Measurements from ENCODE around the gene CDH23. TPM values are rescaled to one million over a fixed set of nuclear protein-coding genes. Genes with fewer than 3 reads are reported as not detected.

Gene CDH23
- total RNA-seq, 1 experiment from 2014 or later, result not detected

DNA sequence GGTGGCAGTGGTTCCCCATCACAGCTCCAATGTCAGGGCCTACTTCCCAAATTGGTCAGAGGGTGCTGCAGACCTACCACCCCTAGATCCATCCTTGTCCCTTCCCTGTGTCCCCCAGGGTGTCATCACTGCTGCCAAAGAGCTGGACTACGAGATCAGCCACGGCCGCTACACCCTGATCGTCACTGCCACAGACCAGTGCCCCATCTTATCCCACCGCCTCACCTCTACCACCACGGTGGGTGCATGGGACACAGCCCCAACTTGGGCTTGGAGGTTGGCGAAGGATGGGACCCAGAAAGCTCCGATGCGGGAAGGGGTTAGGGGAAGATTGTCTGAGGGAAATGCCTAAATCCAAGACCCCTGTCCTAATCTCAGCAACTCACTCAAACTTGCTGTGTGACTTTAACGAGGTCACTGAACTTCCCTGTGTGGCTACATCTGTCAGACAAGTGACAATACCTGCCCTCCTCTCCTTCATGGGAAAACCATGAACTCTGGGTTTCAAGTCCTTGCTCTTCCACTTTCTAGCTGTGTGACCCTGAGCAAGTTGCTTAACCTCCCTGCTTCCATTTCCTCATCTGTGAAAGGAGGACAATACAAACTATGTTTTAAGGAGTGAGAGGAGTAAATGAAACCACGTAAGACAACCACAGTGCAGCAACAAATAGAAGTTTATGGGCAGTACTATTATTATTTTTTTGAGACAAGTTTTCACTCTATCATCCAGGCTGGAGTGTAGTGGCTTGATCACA lies 381.5 kb downstream of the CDH23 start:
- intact Hi-C loops (cut with micrococcal nuclease), result no loop called here
- H3K9me3 ChIP-seq (ENCODE audit: low read length), result no peaks in the 10 kb centered on the region
- ATAC-seq (no peak), DNase-seq (no peak)
- no peak for TF ChIP-seq EZH2 (IDR thresholded peaks at IDR 0.05; ENCODE audit: low read length, unreplicated experiment)
- TF ChIP-seq, protein P1, sequence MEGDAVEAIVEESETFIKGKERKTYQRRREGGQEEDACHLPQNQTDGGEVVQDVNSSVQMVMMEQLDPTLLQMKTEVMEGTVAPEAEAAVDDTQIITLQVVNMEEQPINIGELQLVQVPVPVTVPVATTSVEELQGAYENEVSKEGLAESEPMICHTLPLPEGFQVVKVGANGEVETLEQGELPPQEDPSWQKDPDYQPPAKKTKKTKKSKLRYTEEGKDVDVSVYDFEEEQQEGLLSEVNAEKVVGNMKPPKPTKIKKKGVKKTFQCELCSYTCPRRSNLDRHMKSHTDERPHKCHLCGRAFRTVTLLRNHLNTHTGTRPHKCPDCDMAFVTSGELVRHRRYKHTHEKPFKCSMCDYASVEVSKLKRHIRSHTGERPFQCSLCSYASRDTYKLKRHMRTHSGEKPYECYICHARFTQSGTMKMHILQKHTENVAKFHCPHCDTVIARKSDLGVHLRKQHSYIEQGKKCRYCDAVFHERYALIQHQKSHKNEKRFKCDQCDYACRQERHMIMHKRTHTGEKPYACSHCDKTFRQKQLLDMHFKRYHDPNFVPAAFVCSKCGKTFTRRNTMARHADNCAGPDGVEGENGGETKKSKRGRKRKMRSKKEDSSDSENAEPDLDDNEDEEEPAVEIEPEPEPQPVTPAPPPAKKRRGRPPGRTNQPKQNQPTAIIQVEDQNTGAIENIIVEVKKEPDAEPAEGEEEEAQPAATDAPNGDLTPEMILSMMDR (conservative IDR thresholded peaks at IDR 0.05; ENCODE audit: low read depth, low read length), result no peak
- no peak for TF ChIP-seq EZH2phosphoT487 (IDR thresholded peaks at IDR 0.05; ENCODE audit: borderline replicate concordance, low read length)
- no TSS peak for BruUV-seq (replicated peaks)
- no peaks in the 10 kb centered on the region for H3K36me3 ChIP-seq (ENCODE audit: low read depth, low read length)
- CTCF ChIA-PET, result interaction anchor here (1.0 kb wide), 1 partner anchor 70 kb away, joined by 3 read pairs; no protein-coding TSS in a partner anchor
- no peak overlapping the region for H3K27ac ChIP-seq (ENCODE audit: low read length)
- H3K27me3 ChIP-seq (ENCODE audit: low read length), result no peaks in the 10 kb centered on the region
- H3K4me3 ChIP-seq (ENCODE audit: low read length), result no peak overlapping the region
- no peaks in the 10 kb centered on the region for H3K79me2 ChIP-seq (ENCODE audit: low read length)
- no peaks in the 10 kb centered on the region for H3K9me2 ChIP-seq (replicated peaks; ENCODE audit: low read length)
- no peak overlapping the region for H3K4me2 ChIP-seq (ENCODE audit: low read length)
- no peaks in the 10 kb centered on the region for H4K20me1 ChIP-seq (ENCODE audit: low read length)
- no peak overlapping the region for H2AFZ ChIP-seq (ENCODE audit: low read length)
- POLR2A ChIA-PET (ENCODE audit: unreplicated experiment), result no interaction called here
- H3K4me1 ChIP-seq (ENCODE audit: insufficient read depth, low read length), result peaks cover 5% of the 10 kb centered on the region; the same call in 1 of the 2 replicates
- H3K9ac ChIP-seq (ENCODE audit: low read length), result no peak overlapping the region
- no peaks in the 10 kb centered on the region for H3F3A ChIP-seq (ENCODE audit: low read length, unreplicated experiment)

DNA sequence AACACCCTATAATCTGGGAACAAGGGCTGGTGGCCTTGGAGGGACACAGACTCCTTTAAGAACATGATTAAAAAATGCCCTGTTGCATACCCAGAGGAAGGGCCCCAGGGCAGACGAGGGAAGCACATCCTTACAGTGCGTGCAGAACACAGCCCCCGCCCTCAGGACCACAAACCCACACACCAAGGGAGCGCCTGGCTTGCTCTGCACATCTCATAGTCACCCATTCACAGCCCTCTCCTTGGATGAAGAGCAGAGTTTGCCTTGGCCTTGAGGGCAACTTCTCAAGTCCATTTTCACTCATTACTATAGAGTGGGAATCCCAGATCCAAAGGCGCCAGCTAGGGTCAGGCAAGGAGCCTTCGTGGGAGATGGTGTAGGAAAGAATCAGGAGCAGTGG lies 382.9 kb downstream of the CDH23 start:
- Histone ChIP-seq H2AFZ (ENCODE audit: low read length) (no peak overlapping the region), H3K9me3 (ENCODE audit: low read length) (no peaks in the 10 kb centered on the region), H3K4me1 (ENCODE audit: insufficient read depth, low read length) (no peaks in the 10 kb centered on the region), H4K20me1 (ENCODE audit: low read length) (no peaks in the 10 kb centered on the region), H3F3A (ENCODE audit: low read length, unreplicated experiment) (no peaks in the 10 kb centered on the region), H3K36me3 (ENCODE audit: low read depth, low read length) (no peaks in the 10 kb centered on the region), H3K4me3 (ENCODE audit: low read length) (no peak overlapping the region), H3K27me3 (ENCODE audit: low read length) (no peaks in the 10 kb centered on the region), H3K4me2 (ENCODE audit: low read length) (no peak overlapping the region), H3K9ac (ENCODE audit: low read length) (no peak overlapping the region), H3K9me2 (replicated peaks; ENCODE audit: low read length) (no peaks in the 10 kb centered on the region), H3K27ac (ENCODE audit: low read length) (no peak overlapping the region), H3K79me2 (ENCODE audit: low read length) (no peaks in the 10 kb centered on the region)
- CTCF ChIA-PET, result no interaction called here
- intact Hi-C loops (cut with micrococcal nuclease), result no loop called here
- POLR2A ChIA-PET (ENCODE audit: unreplicated experiment), result no interaction called here
- BruUV-seq (replicated peaks), result no TSS peak
- DNase-seq, result no peak
- TF ChIP-seq EZH2phosphoT487 (IDR thresholded peaks at IDR 0.05; ENCODE audit: borderline replicate concordance, low read length) (no peak), EZH2 (IDR thresholded peaks at IDR 0.05; ENCODE audit: low read length, unreplicated experiment) (no peak)
- TF ChIP-seq, protein P1 (conservative IDR thresholded peaks at IDR 0.05; ENCODE audit: low read depth, low read length), result no peak
- ATAC-seq, result no peak

DNA sequence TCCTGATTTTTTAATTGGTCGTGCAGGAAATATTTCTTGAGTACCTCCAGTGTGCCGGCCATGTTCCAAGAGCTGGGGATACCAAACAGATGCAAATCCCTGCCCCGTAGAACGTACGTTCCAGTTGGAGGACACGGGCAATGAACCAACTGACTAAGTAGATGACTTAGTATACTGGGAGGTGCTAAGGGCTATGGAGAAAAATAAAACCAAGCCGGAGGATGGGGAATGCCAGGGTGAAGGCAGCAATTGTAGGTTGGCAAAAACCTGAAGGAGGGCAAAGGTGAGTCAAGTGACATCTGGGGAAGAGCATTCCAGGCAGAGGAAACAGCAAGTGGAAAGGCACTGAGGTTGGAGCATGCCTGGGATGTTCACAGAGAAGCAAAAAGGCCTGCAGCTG lies 383.4 kb downstream of the CDH23 start:
- DNase-seq, result no peak
- H3K79me2 ChIP-seq (ENCODE audit: low read length), result no peaks in the 10 kb centered on the region
- H3K36me3 ChIP-seq (ENCODE audit: low read depth, low read length), result no peaks in the 10 kb centered on the region
- no peaks in the 10 kb centered on the region for H3K4me1 ChIP-seq (ENCODE audit: insufficient read depth, low read length)
- H2AFZ ChIP-seq (ENCODE audit: low read length), result no peak overlapping the region
- no peak overlapping the region for H3K9ac ChIP-seq (ENCODE audit: low read length)
- no peak for ATAC-seq
- H4K20me1 ChIP-seq (ENCODE audit: low read length), result no peaks in the 10 kb centered on the region
- no peaks in the 10 kb centered on the region for H3K9me3 ChIP-seq (ENCODE audit: low read length)
- H3K4me3 ChIP-seq (ENCODE audit: low read length), result no peak overlapping the region
- H3K4me2 ChIP-seq (ENCODE audit: low read length), result no peak overlapping the region
- ChIA-PET POLR2A (ENCODE audit: unreplicated experiment) (no interaction called here), CTCF (no interaction called here)
- intact Hi-C loops (cut with micrococcal nuclease), result no loop called here
- no peak overlapping the region for H3K27ac ChIP-seq (ENCODE audit: low read length)
- H3K27me3 ChIP-seq (ENCODE audit: low read length), result no peaks in the 10 kb centered on the region
- BruUV-seq (replicated peaks), result no TSS peak
- H3K9me2 ChIP-seq (replicated peaks; ENCODE audit: low read length), result no peaks in the 10 kb centered on the region
- TF ChIP-seq, protein P1 (conservative IDR thresholded peaks at IDR 0.05; ENCODE audit: low read depth, low read length), result no peak
- TF ChIP-seq EZH2phosphoT487 (IDR thresholded peaks at IDR 0.05; ENCODE audit: borderline replicate concordance, low read length) (no peak), EZH2 (IDR thresholded peaks at IDR 0.05; ENCODE audit: low read length, unreplicated experiment) (no peak)
- H3F3A ChIP-seq (ENCODE audit: low read length, unreplicated experiment), result no peaks in the 10 kb centered on the region
